ENCODE measurements around the gene TRAF3IP1.

GRCh38 chr2:238339395-238339780, 19.1 kb downstream of the TRAF3IP1 start:
- TF ChIP-seq CTCF (IDR thresholded peaks at IDR 0.05) (no peak), EP300 (IDR thresholded peaks at IDR 0.05) (no peak), POLR2A (IDR thresholded peaks at IDR 0.05) (no peak), POLR2AphosphoS5 (IDR thresholded peaks at IDR 0.05) (no peak)
